Nephron progenitor cell (in vitro differentiated cells): ENCODE data around the gene NR4A1.

Experiments used
- DNase-seq: peaks from one replicate; pipeline ENCODE4 v3.0.0; 2021
- H3K27ac Mint-ChIP-seq: 2 replicates; pipeline ENCODE4 v1.8.0; 2021; ENCODE audit warnings: mild to moderate bottlenecking, moderate library complexity, mixed read lengths
- H3K27me3 Mint-ChIP-seq: 2 replicates; pipeline ENCODE4 v1.8.0; 2021; ENCODE audit warnings: mild to moderate bottlenecking, low read depth, mixed read lengths; ENCODE audit not compliant: poor library complexity
- H3K36me3 Mint-ChIP-seq: 2 replicates; pipeline ENCODE4 v1.8.0; 2021; ENCODE audit warnings: low read depth, mixed read lengths
- H3K4me1 Mint-ChIP-seq: 2 replicates; pipeline ENCODE4 v1.8.0; 2021; ENCODE audit warnings: mixed read lengths
- H3K4me3 Mint-ChIP-seq: 2 replicates; pipeline ENCODE4 v1.8.0; 2021; ENCODE audit warnings: mild to moderate bottlenecking, moderate library complexity, mixed read lengths
- H3K9me3 Mint-ChIP-seq: 2 replicates; pipeline ENCODE4 v1.8.0; 2021; ENCODE audit warnings: mild to moderate bottlenecking, moderate library complexity, mixed read lengths
- CTCF ChIP-seq: fragments of 200-600 bp; sonication (generic); IDR thresholded peaks from 2 replicates; pipeline ENCODE4 v1.5.0; 2021; ENCODE audit warnings: antibody characterized with exemption

Gene NR4A1

DNA sequence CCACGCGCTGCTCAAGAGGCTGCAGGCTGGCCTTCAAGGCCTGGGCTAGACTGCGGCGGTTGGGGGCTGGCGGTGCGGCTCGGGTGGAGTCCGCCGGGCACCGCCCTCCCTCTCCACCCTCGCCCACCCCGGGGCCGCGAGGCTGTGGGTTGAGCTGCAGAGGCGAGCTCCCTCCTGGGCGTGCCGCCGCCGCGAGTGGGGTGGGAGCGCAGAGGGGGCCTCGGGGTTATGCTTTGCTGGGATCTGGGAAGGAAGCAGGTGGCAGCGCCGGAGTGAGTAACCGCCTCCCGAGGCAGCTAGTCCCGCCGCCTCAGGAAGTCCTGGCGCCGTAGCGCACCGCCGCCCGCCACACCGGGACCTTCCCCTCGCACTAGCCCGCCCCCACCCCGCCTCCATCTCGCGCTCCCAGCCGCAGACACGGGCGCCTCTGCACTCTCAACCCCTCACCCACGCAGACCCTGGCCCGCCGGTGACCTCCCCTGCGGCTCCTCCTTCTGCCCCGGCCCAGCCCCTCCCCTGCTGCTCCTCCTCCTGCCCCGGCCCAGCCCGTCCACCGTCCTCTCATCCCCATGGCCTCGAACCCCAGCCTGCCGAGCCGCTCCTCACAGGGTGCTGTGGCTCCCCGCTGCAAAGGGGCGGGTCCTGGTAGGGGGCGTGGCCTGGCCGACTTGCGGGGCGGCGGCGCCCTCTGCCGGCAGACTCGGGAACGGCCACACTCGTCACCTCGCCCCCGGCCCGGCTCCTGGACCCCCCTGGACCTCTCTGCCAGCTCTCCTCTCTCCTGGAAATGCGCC is 27.9 kb upstream of the NR4A1 start:
- Mint-ChIP-seq H3K4me3 (peak overlapping the region; percentile 78), H3K27me3 (peaks cover 50% of the 10 kb centered on the region), H3K36me3 (no peaks in the 10 kb centered on the region), H3K9me3 (no peaks in the 10 kb centered on the region), H3K27ac (no peak overlapping the region), H3K4me1 (peaks cover 62% of the 10 kb centered on the region)
- peak; percentile 97 for DNase-seq
- TF ChIP-seq CTCF, result peak; percentile 89

DNA sequence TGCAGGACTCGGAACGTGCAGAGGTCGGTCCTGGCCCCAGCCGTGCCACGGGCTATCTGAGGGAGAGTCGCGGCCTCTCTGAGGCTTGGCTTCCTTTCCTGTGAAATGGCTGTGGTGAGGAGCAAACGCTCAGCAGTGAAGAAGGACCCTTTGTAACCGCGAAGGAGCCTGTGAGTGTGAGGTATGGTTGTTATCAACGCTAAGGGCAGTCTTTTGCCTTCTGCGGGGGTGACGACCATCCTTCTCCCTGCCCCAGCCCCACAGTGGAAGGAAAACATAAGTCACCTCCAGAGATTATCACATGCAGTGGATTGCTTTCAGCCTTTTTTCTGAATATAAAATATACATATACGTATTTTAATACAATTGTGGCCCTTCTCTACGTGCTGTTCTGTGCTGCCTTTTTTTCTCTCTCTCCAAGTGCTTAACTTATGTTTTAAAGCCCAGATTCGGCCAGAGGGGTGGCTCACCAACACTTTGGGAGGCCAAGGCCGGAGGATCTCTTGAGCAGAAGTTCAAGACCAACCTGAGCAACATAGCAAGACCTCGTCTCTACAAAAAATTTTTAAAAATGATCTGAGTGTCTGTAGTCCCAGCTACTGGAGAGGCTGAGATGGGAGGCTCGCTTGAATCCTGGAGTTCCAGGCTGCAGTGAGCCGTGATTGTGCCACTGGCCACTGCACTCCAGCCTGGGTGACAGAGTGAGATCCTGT is 27.1 kb upstream of the NR4A1 start:
- Mint-ChIP-seq H3K36me3 (no peaks in the 10 kb centered on the region), H3K27me3 (peaks cover 50% of the 10 kb centered on the region)

GRCh38 chr12:52024845-52025230 is 26.4 kb upstream of the NR4A1 start:
- no peaks in the 10 kb centered on the region for H3K36me3 Mint-ChIP-seq
- H3K27ac Mint-ChIP-seq, result no peak overlapping the region
- H3K4me1 Mint-ChIP-seq, result peaks cover 63% of the 10 kb centered on the region
- DNase-seq, result no peak
- no peaks in the 10 kb centered on the region for H3K9me3 Mint-ChIP-seq
- H3K4me3 Mint-ChIP-seq, result no peak overlapping the region
- TF ChIP-seq CTCF, result no peak
- peaks cover 50% of the 10 kb centered on the region for H3K27me3 Mint-ChIP-seq

More for the DNA sequence above, 27.1 kb upstream of the NR4A1 start:
- Mint-ChIP-seq H3K4me3 (peak overlapping the region; percentile 76), H3K9me3 (no peaks in the 10 kb centered on the region), H3K4me1 (peaks cover 59% of the 10 kb centered on the region), H3K27ac (no peak overlapping the region)
- no peak for DNase-seq
- TF ChIP-seq CTCF, result peak; percentile 20

DNA sequence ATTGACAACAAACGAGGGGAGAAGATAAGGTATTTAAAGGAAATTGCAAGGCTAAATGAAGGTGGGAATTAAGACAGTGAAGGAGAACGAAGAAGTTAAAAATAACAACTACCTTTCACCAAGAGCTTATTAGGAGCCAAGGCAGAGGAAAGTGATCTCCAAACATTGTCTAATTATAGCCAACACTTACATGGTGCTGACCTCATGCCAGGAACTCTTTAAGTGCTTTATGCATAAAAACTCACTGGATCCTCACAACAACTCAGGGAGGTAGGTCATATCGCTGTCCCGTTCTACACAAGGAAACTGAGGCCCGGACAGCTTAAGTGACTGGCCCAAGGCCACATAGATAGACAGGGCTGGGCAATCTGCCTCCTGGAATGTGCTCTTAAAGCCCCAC is 25.0 kb upstream of the NR4A1 start:
- DNase-seq, result no peak
- H3K4me1 Mint-ChIP-seq, result peaks cover 61% of the 10 kb centered on the region
- no peaks in the 10 kb centered on the region for H3K36me3 Mint-ChIP-seq
- H3K27ac Mint-ChIP-seq, result no peak overlapping the region
- H3K9me3 Mint-ChIP-seq, result no peaks in the 10 kb centered on the region
- H3K4me3 Mint-ChIP-seq, result no peak overlapping the region
- TF ChIP-seq CTCF, result no peak
- H3K27me3 Mint-ChIP-seq, result peaks cover 41% of the 10 kb centered on the region

DNA sequence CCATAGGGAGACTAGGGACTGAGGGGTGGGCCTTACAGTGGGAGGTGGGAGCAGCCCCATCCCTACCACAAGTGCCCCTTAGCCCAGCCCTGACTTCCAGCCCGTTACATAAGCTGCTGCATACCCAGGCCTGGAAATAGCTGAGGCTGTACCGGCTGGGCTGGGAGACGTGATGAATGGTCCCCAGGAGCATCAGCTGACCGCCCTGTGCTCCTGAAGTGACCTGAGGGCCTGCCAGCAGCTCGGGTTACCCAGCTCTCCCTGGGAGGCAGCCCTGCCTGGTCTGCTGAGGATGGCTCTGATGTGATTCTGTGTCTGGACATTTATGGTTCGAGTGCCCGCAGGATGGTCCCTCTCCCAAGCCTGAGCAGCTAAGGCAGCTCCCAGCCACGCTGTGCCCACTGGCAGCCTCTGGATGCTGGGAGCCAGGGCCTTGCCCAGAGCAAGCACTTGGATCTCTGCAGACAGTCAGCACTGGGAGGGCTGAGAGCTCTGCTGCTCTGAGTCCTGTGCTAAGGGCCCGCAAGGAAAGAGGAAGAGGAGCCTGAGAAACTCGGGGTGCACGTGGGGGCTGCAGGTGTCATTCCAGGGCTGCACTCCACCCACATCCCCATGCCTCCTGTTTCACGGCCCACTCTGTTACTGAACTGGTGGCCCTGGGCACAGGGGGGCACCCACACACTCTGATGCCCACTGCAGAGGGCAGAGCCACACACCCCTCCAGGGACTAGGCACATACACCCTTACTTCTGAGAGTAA is 24.0 kb upstream of the NR4A1 start:
- H3K4me3 Mint-ChIP-seq, result no peak overlapping the region
- H3K9me3 Mint-ChIP-seq, result no peaks in the 10 kb centered on the region
- H3K4me1 Mint-ChIP-seq, result peaks cover 69% of the 10 kb centered on the region
- TF ChIP-seq CTCF, result no peak
- H3K27me3 Mint-ChIP-seq, result peaks cover 33% of the 10 kb centered on the region
- H3K36me3 Mint-ChIP-seq, result no peaks in the 10 kb centered on the region
- DNase-seq, result peak; percentile 80
- H3K27ac Mint-ChIP-seq, result no peak overlapping the region
